Testis (tissue), 3 donors: ENCODE data around the gene SEMA5A. TPM values are rescaled to one million over a fixed set of nuclear protein-coding genes. Genes with fewer than 3 reads are reported as not detected.

Source experiments
- DNase-seq: peaks from one replicate; pipeline ENCODE4 v3.0.0-alpha.2; 2019
- H3K27ac ChIP-seq, 2 donors: fragments of 200-600 bp; sonication (generic); one replicate each; pipeline ENCODE4 v1.5.1; 2019
- H3K27me3 ChIP-seq: fragments of 200-600 bp; sonication (generic); one replicate; pipeline ENCODE4 v1.5.1; 2019
- H3K36me3 ChIP-seq: fragments of 200-600 bp; sonication (generic); one replicate; pipeline ENCODE4 v1.5.1; 2017; ENCODE audit warnings: low read depth; ENCODE audit errors: missing control alignments
- H3K4me1 ChIP-seq: fragments of 200-600 bp; sonication (generic); one replicate; pipeline ENCODE4 v1.5.1; 2019
- H3K4me3 ChIP-seq, 2 donors: fragments of 200-600 bp; sonication (generic); one replicate each; pipeline ENCODE4 v1.5.1; 2017 to 2019
- H3K9me3 ChIP-seq: fragments of 200-600 bp; sonication (generic); one replicate; pipeline ENCODE4 v1.5.1; 2017
- POLR2A ChIP-seq: fragments of 450-650 bp; IDR thresholded peaks from one replicate; pipeline ENCODE4 v1.6.1; 2017; ENCODE audit warnings: antibody characterized with exemption, mild to moderate bottlenecking, moderate library complexity
- WGBS, 2 donors: methylation state at CpG; one replicate each; pipeline ENCODE4 v1.1.5; 2018; 5-methylcytosine and 5-hydroxymethylcytosine counted together
- intact Hi-C: fragments of 100-400 bp; cut with DNase I; formaldehyde crosslinking; loops from one replicate; pipeline ENCODE4 v1.15.1; 2023; ENCODE audit warnings: low total_unique reads
- polyA plus RNA-seq: library from polyadenylated mRNA; stranded (reverse); fragments of 350-450 nt; fragmentation: Illumina TruSeq; extraction: RNeasy Lipid Tissue Mini Kit (QIAGEN cat#74804); gene quantifications from one replicate; pipeline ENCODE4 v1.2.3, GENCODE V29; 2014; ENCODE audit warnings: low read depth, low replicate concordance; ENCODE audit not compliant: insufficient read depth
- total RNA-seq, 2 donors: library from RNA; depleted of rRNA; stranded (reverse); fragments of >200 nt; gene quantifications; one replicate each; pipeline ENCODE4 v1.2.3, GENCODE V29; 2016
- TF ChIP-seq, protein P1 (sequence below), 3 experiments: fragments of 450-650 bp in 2 of 3; fragments of 200-600 bp in 1 of 3; sonication (generic) in 1 of 3; IDR thresholded peaks; one replicate each; pipeline ENCODE4 v1.5.1; 2016 to 2019; ENCODE audit warnings: antibody characterized with exemption in 3 of 3, mild to moderate bottlenecking in 2 of 3, moderate library complexity in 1 of 3

SEMA5A gene
- total and polyA plus RNA-seq, 3 donors from 2014 or later: 3.4 to 12.8 (median 5.4) TPM

DNA sequence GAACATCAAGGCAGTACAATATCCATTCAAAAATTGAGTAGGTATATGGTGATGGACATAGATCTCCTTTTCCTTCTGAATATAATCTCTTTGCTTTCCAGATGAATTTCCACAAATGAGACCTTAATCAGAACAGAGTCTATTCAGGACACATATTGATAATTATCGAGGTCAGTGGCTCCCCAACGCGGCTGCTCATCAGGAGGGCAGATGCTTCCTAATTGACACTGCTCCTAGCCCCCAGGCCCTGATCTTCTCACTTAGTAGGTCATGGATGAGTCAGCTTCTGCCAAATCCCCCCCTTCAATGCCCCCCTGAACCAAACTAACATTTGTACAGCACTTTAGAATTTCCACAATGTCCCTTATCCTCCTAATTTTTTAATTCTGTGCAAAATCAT is 51.6 kb downstream of the SEMA5A start:
- Histone ChIP-seq H3K36me3 (no peaks in the 10 kb centered on the region), H3K4me1 (no peaks in the 10 kb centered on the region), H3K4me3 (no peak overlapping the region), H3K27ac (no peak overlapping the region), H3K9me3 (no peaks in the 10 kb centered on the region), H3K27me3 (no peaks in the 10 kb centered on the region)
- WGBS, 2 donors: 79 to 87% methylated on average over 3 of the region's 3 CpGs
- no peak for TF ChIP-seq POLR2A
- TF ChIP-seq, protein P1, sequence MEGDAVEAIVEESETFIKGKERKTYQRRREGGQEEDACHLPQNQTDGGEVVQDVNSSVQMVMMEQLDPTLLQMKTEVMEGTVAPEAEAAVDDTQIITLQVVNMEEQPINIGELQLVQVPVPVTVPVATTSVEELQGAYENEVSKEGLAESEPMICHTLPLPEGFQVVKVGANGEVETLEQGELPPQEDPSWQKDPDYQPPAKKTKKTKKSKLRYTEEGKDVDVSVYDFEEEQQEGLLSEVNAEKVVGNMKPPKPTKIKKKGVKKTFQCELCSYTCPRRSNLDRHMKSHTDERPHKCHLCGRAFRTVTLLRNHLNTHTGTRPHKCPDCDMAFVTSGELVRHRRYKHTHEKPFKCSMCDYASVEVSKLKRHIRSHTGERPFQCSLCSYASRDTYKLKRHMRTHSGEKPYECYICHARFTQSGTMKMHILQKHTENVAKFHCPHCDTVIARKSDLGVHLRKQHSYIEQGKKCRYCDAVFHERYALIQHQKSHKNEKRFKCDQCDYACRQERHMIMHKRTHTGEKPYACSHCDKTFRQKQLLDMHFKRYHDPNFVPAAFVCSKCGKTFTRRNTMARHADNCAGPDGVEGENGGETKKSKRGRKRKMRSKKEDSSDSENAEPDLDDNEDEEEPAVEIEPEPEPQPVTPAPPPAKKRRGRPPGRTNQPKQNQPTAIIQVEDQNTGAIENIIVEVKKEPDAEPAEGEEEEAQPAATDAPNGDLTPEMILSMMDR (IDR thresholded peaks at IDR 0.05): no peak
- intact Hi-C loops: no loop called here
- DNase-seq: no peak

DNA sequence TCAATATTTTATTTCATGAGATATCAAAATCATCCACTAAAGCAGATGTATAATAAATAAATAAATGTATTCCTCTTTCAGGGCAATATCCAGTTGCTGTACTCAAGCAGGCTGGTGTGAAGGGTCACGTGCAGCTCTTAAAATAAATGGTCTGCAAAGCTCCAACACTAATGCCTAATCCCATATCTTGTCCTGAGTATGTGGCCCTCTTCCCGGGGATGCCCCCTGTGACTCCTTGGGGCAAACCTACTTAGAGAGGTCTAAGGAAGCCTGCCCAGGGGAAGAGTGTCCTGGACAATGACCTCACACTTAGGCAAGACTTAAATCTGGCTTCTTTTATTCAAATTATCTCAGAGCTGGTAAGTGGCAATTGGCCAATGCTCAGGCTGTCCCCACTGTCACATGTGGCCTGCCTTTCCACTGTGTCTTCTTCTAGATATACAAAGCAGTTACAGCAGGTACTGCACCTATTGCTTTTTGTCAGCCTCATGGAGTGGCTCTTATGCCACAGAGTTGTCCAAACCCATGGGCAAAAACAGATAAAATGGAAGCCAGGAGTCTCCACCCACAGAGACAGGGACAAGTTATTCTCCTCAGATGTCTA is 55.3 kb downstream of the SEMA5A start:
- Histone ChIP-seq H3K27ac (no peak overlapping the region), H3K9me3 (no peaks in the 10 kb centered on the region), H3K4me3 (no peak overlapping the region), H3K27me3 (no peaks in the 10 kb centered on the region), H3K4me1 (no peaks in the 10 kb centered on the region), H3K36me3 (no peaks in the 10 kb centered on the region)
- intact Hi-C loops: no loop called here
- TF ChIP-seq POLR2A: no peak
- TF ChIP-seq, protein P1 (IDR thresholded peaks at IDR 0.05): no peak
- 85 to 90% methylated on average over 2 of the region's 2 CpGs for WGBS, 2 donors
- no peak for DNase-seq

DNA sequence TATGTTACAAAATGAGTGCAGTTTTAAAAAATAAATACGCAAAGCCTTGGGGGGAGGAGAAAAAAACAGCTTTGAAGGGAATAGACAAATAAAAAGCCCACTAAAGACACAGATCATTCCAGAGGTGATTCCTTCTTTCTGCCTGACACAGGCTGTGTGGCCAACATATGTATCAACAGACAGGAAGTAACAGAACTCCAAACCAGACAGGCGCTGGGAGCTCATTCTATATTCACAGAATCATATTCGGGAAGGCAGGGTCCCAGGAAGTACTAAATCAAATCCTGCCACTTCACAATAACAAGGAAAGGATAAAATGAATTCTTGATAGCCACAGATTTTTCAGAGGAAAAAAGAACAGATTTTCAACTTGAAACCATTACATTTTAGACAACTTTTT is 62.1 kb downstream of the SEMA5A start:
- Histone ChIP-seq H3K4me3 (no peak overlapping the region), H3K9me3 (no peaks in the 10 kb centered on the region), H3K27ac (no peak overlapping the region), H3K27me3 (no peaks in the 10 kb centered on the region), H3K4me1 (no peaks in the 10 kb centered on the region), H3K36me3 (no peaks in the 10 kb centered on the region)
- WGBS, 2 donors: 74 to 80% methylated on average over 3 of the region's 3 CpGs
- intact Hi-C loops: no loop called here
- DNase-seq: no peak
- TF ChIP-seq, protein P1 (IDR thresholded peaks at IDR 0.05): no peak
- no peak for TF ChIP-seq POLR2A

DNA sequence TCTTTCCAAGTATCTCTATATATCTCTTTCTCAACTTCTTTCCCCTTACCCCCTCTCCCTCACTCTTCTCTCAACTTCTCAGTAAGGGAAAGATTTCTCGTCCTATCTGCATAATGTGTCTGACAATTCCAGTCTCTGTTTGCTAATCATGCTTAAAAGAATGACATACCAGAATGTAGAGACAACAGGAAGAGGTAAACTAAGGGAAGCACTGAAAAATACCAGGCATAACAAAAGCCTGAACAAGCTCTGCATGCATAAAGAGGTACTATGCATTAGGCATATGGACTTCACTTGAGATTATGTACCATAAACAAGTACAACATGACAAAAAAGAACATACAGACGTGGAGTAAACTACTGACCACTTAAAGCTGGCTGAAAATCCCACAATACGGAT is 62.6 kb downstream of the SEMA5A start:
- DNase-seq: no peak
- TF ChIP-seq, protein P1 (IDR thresholded peaks at IDR 0.05): no peak
- TF ChIP-seq POLR2A: no peak
- Histone ChIP-seq H3K4me1 (no peaks in the 10 kb centered on the region), H3K27me3 (no peaks in the 10 kb centered on the region), H3K9me3 (no peaks in the 10 kb centered on the region), H3K4me3 (no peak overlapping the region), H3K36me3 (no peaks in the 10 kb centered on the region), H3K27ac (no peak overlapping the region)
- intact Hi-C loops: no loop called here
- 74 to 75% methylated on average over 3 of the region's 3 CpGs for WGBS, 2 donors

DNA sequence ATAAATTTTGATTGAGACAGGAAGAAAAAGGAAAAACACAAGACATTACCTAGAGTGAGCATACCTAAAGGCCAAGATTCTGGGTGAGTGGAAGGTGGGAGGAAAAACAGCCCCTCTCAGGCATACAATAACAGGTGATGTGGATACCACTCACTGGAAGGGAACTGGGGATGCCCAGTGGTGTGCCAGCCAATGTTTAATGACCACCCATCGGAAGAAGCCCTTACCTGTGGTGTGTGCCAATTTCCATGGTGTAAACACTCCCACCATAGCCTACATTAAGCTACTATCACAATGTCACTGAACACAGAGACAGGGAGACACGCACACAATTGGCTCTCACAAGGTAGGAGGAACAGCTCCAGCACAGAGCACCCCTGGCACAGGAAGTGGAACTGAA is 63.5 kb downstream of the SEMA5A start:
- no peaks in the 10 kb centered on the region for H3K27me3 ChIP-seq
- no peaks in the 10 kb centered on the region for H3K4me1 ChIP-seq
- TF ChIP-seq POLR2A: no peak
- TF ChIP-seq, protein P1 (IDR thresholded peaks at IDR 0.05): no peak
- no peak overlapping the region for H3K4me3 ChIP-seq
- 91 to 93% methylated on average over 2 of the region's 2 CpGs for WGBS, 2 donors
- no peaks in the 10 kb centered on the region for H3K9me3 ChIP-seq
- no peaks in the 10 kb centered on the region for H3K36me3 ChIP-seq
- no peak overlapping the region for H3K27ac ChIP-seq
- DNase-seq: no peak
- intact Hi-C loops: no loop called here
